ENCODE data around the gene KLHL30. TPM values are rescaled to one million over a fixed set of nuclear protein-coding genes. Genes with fewer than 3 reads are reported as not detected.

The KLHL30 gene
- total and polyA plus RNA-seq, 12 donors = 0.10 to 4.3 (median 0.16) TPM; not detected in 4

- Histone ChIP-seq H3K27me3 (peaks cover 16% of the 10 kb centered on the region), H3K4me3 (no peak overlapping the region), H3K4me1 (replicated peaks in 1 of 2) (peaks cover 0 to 4% of the 10 kb centered on the region in 2 donors), H3K36me3 (replicated peaks in 1 of 2) (peaks cover 0 to 16% of the 10 kb centered on the region in 2 donors), H3K9me3 (replicated peaks in 1 of 3) (no peaks in the 10 kb centered on the region), H3K27ac (no peak overlapping the region)
- 78 to 96% (median 89%) methylated on average over 6 to 8 of the region's 8 CpGs for WGBS, 4 donors
- peak in 1 of 7 donors; percentile 8 for DNase-seq
- no peak for TF ChIP-seq POLR2A (IDR thresholded peaks at IDR 0.05)
- TF ChIP-seq, protein P1, sequence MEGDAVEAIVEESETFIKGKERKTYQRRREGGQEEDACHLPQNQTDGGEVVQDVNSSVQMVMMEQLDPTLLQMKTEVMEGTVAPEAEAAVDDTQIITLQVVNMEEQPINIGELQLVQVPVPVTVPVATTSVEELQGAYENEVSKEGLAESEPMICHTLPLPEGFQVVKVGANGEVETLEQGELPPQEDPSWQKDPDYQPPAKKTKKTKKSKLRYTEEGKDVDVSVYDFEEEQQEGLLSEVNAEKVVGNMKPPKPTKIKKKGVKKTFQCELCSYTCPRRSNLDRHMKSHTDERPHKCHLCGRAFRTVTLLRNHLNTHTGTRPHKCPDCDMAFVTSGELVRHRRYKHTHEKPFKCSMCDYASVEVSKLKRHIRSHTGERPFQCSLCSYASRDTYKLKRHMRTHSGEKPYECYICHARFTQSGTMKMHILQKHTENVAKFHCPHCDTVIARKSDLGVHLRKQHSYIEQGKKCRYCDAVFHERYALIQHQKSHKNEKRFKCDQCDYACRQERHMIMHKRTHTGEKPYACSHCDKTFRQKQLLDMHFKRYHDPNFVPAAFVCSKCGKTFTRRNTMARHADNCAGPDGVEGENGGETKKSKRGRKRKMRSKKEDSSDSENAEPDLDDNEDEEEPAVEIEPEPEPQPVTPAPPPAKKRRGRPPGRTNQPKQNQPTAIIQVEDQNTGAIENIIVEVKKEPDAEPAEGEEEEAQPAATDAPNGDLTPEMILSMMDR (IDR thresholded peaks at IDR 0.05) = no peak
- intact Hi-C loops (cut with DNase I) = no loop called here
Observed at GRCh38 chr2:238164906-238165287, 26.4 kb downstream of the KLHL30 start.

DNA sequence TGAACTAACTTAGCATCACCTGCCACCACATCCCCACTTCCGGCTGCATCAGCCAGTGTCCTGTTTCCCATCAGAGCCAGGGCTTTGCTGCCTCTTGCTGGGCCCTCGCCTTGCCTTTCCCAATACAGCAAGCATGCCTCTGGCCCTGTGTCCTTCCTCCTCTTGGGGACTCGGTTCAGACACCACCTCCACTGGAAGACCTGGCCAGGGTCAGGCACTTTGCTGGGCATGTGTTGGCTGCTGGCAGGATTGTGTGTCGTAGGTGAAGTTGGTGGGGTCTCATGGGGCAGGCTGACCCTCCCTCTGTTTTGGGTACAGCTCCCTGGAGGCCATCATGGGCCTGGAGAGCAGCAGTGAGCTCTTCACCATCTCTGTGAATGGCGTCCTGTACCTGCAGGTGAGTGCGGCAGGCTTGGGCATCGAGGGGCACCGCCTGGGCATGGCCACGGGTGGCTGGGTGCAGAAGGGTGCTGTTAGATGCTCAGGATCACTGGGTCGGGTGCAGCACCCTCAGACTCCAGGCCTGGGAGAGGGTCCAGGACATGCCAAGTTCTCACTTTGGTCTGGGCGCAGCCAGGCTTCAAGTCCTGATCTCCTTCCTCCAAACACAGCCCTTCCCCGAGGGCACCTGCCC is 26.9 kb downstream of the KLHL30 start:
- 83 to 90% (median 88%) methylated on average over 5 to 12 of the region's 12 CpGs for WGBS, 4 donors
- no peak overlapping the region for H3K27ac ChIP-seq
- H3K4me1 ChIP-seq (replicated peaks in 1 of 2) = peaks cover 0 to 9% of the 10 kb centered on the region in 2 donors
- H3K4me3 ChIP-seq = no peak overlapping the region
- peaks cover 11% of the 10 kb centered on the region for H3K27me3 ChIP-seq
- DNase-seq = peak in 1 of 7 donors; percentile 7
- intact Hi-C loops (cut with DNase I) = no loop called here
- no peaks in the 10 kb centered on the region for H3K9me3 ChIP-seq (replicated peaks in 1 of 3)
- H3K36me3 ChIP-seq (replicated peaks in 1 of 2) = peaks cover 0 to 21% of the 10 kb centered on the region in 2 donors
- TF ChIP-seq, protein P1 (IDR thresholded peaks at IDR 0.05) = no peak
- TF ChIP-seq POLR2A (IDR thresholded peaks at IDR 0.05) = no peak

- TF ChIP-seq, protein P1 (IDR thresholded peaks at IDR 0.05) = no peak
- TF ChIP-seq POLR2A (IDR thresholded peaks at IDR 0.05) = no peak
- no peaks in the 10 kb centered on the region for H3K9me3 ChIP-seq (replicated peaks in 1 of 3)
- peaks cover 0 to 11% of the 10 kb centered on the region in 2 donors for H3K4me1 ChIP-seq (replicated peaks in 1 of 2)
- peaks cover 0 to 28% of the 10 kb centered on the region in 2 donors for H3K36me3 ChIP-seq (replicated peaks in 1 of 2)
- H3K27me3 ChIP-seq = peaks cover 10% of the 10 kb centered on the region
- no peak overlapping the region for H3K4me3 ChIP-seq
- H3K27ac ChIP-seq = no peak overlapping the region
- intact Hi-C loops (cut with DNase I) = no loop called here
- WGBS, 4 donors = 80 to 97% (median 82%) methylated on average over 7 to 24 of the region's 24 CpGs
- no peak for DNase-seq
Observed at GRCh38 chr2:238166391-238167343, 28.2 kb downstream of the KLHL30 start.

DNA sequence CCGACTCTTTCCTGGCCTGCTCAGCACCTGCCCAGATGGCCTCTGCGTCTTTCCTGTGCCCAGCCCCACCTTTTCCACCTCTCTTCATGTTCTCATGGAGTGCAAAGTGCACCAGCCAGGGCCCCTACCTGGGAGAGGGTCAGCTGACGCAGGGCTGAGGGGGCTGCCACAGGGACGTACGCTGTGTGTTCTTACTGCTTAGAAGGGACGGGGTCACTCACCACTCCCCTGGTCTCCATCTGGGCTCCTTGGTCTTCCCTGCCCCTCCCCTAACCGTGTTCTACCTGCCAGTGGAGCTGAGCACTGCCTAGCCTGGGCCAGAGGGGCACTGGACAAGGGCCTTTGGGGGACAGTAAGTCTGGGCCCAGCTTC is 28.9 kb downstream of the KLHL30 start:
- Histone ChIP-seq H3K4me3 (no peak overlapping the region), H3K27ac (no peak overlapping the region), H3K36me3 (replicated peaks in 1 of 2) (peaks cover 0 to 35% of the 10 kb centered on the region in 2 donors), H3K4me1 (replicated peaks in 1 of 2) (peaks cover 0 to 11% of the 10 kb centered on the region in 2 donors), H3K9me3 (replicated peaks in 1 of 3) (no peaks in the 10 kb centered on the region), H3K27me3 (peaks cover 10% of the 10 kb centered on the region)
- intact Hi-C loops (cut with DNase I) = no loop called here
- TF ChIP-seq, protein P1 (IDR thresholded peaks at IDR 0.05) = no peak
- no peak for TF ChIP-seq POLR2A (IDR thresholded peaks at IDR 0.05)
- 90 to 100% (median 92%) methylated on average over 1 to 7 of the region's 7 CpGs for WGBS, 4 donors
- no peak for DNase-seq

All from adrenal gland (tissue), 12 donors.